Keratinocyte (primary cell): ENCODE measurements around the gene PGLYRP2. TPM values are rescaled to one million over a fixed set of nuclear protein-coding genes. Genes with fewer than 3 reads are reported as not detected.

Experiments used
- DNase-seq: peaks from one replicate; pipeline ENCODE4 v3.0.0-alpha.2; 2011; ENCODE audit warnings: low read depth, missing footprints, low spot score
- FAIRE-seq: peaks from 2 replicates; lab custom pipeline; 2011; peaks lifted over from hg19 to GRCh38; lab: Jason Lieb, UNC
- H2AFZ ChIP-seq: 2 replicates; pipeline ENCODE4 v1.6.0; 2012; ENCODE audit warnings: low read length, control low read depth, inconsistent platforms; ENCODE audit not compliant: control insufficient read depth
- H3K27ac ChIP-seq: 2 replicates; pipeline ENCODE4 v1.5.1; 2011; ENCODE audit warnings: low read length; ENCODE audit not compliant: control insufficient read depth, insufficient read depth
- H3K27me3 ChIP-seq: 3 replicates; pipeline ENCODE4 v1.6.0; 2011; ENCODE audit warnings: low read length; ENCODE audit not compliant: control insufficient read depth, insufficient read depth; ENCODE audit errors: extremely low read depth
- H3K36me3 ChIP-seq, 2 experiments: 2 replicates in 1 of 2; 3 replicates in 1 of 2; pipeline ENCODE4 v1.5.1; 2011; ENCODE audit warnings: low read length in 2 of 2, mild to moderate bottlenecking in 1 of 2; ENCODE audit not compliant: control insufficient read depth in 2 of 2, insufficient read depth in 2 of 2; ENCODE audit errors: extremely low read depth in 1 of 2
- H3K4me1 ChIP-seq: 3 replicates; pipeline ENCODE4 v1.5.1; 2011; ENCODE audit warnings: low read length; ENCODE audit not compliant: control insufficient read depth, insufficient read depth; ENCODE audit errors: extremely low read depth
- H3K4me2 ChIP-seq: 3 replicates; pipeline ENCODE4 v1.6.0; 2011; ENCODE audit warnings: low read depth, low read length; ENCODE audit not compliant: control insufficient read depth, insufficient read depth; ENCODE audit errors: extremely low read depth
- H3K4me3 ChIP-seq, 3 experiments: fragments of 200-600 bp in 1 of 3; sonication (generic) in 1 of 3; 2 replicates in 2 of 3; 3 replicates in 1 of 3; pipeline ENCODE4 v1.5.1; 2011 to 2016; ENCODE audit warnings: low read length in 3 of 3, mild to moderate bottlenecking in 3 of 3, control low read depth in 2 of 3, inconsistent platforms in 1 of 3, low read depth in 1 of 3, mixed read lengths in 1 of 3, mixed run types in 1 of 3, moderate library complexity in 1 of 3; ENCODE audit not compliant: control insufficient read depth in 2 of 3, insufficient read depth in 2 of 3; ENCODE audit errors: extremely low read depth in 1 of 3
- H3K79me2 ChIP-seq: 2 replicates; pipeline ENCODE4 v1.6.0; 2012; ENCODE audit warnings: low read length; ENCODE audit not compliant: control insufficient read depth, insufficient read depth
- H3K9ac ChIP-seq: 3 replicates; pipeline ENCODE4 v1.6.0; 2011; ENCODE audit warnings: low read length; ENCODE audit not compliant: control insufficient read depth, insufficient read depth; ENCODE audit errors: extremely low read depth
- H3K9me1 ChIP-seq: 3 replicates; pipeline ENCODE4 v1.6.0; 2011; ENCODE audit warnings: low read length; ENCODE audit not compliant: control insufficient read depth, insufficient read depth; ENCODE audit errors: extremely low read depth
- H3K9me3 ChIP-seq: 2 replicates; pipeline ENCODE4 v1.5.1; 2012; ENCODE audit warnings: low read depth, low read length; ENCODE audit not compliant: control insufficient read depth
- H4K20me1 ChIP-seq: 3 replicates; pipeline ENCODE4 v1.6.0; 2011; ENCODE audit warnings: low read length; ENCODE audit not compliant: control insufficient read depth, insufficient read depth; ENCODE audit errors: extremely low read depth
- EZH2 ChIP-seq: IDR thresholded peaks from one replicate; pipeline ENCODE4 v1.6.1; 2012; ENCODE audit warnings: inconsistent platforms, mild to moderate bottlenecking, low read length, moderate library complexity
- dilution Hi-C: fragments of 300-500 bp; cut with MboI; formaldehyde crosslinking; loops from one replicate; pipeline ENCODE4 v1.7.0; 2020; ENCODE audit warnings: low sequenced_read_pairs; ENCODE audit not compliant: extremely low pct_ligation_motif_present
- polyA plus RNA-seq, 5 experiments: library from polyadenylated mRNA; depleted of rRNA in 3 of 5; stranded (reverse) in 3 of 5; stranded (forward) in 1 of 5; unstranded in 1 of 5; fragments of >200 nt; gene quantifications; 1 replicate in 1 of 5; 2 replicates in 3 of 5; 3 replicates in 1 of 5; pipeline versions ENCODE4 v1.2.1 to v1.2.3, GENCODE V29; 2011 to 2012; ENCODE audit warnings: missing spikeins in 2 of 5, low read depth in 1 of 5, low replicate concordance in 1 of 5
- TF ChIP-seq, protein P1 (sequence below), 3 experiments: IDR thresholded peaks in 1 of 3; conservative IDR thresholded peaks in 1 of 3; optimal IDR thresholded peaks in 1 of 3; 2 replicates in 2 of 3; 3 replicates in 1 of 3; pipeline versions ENCODE3 to v1.5.1; 2011; ENCODE audit warnings: low read length in 3 of 3, mild to moderate bottlenecking in 3 of 3, moderate library complexity in 2 of 3, control low read depth in 1 of 3, inconsistent platforms in 1 of 3; ENCODE audit not compliant: insufficient read depth in 2 of 3; ENCODE audit errors: extremely low read depth in 1 of 3

PGLYRP2 gene
- polyA plus RNA-seq, 1 donor (not counting 4 experiments of a cell fraction or from before 2014, with no cell fraction given): not detected

DNA sequence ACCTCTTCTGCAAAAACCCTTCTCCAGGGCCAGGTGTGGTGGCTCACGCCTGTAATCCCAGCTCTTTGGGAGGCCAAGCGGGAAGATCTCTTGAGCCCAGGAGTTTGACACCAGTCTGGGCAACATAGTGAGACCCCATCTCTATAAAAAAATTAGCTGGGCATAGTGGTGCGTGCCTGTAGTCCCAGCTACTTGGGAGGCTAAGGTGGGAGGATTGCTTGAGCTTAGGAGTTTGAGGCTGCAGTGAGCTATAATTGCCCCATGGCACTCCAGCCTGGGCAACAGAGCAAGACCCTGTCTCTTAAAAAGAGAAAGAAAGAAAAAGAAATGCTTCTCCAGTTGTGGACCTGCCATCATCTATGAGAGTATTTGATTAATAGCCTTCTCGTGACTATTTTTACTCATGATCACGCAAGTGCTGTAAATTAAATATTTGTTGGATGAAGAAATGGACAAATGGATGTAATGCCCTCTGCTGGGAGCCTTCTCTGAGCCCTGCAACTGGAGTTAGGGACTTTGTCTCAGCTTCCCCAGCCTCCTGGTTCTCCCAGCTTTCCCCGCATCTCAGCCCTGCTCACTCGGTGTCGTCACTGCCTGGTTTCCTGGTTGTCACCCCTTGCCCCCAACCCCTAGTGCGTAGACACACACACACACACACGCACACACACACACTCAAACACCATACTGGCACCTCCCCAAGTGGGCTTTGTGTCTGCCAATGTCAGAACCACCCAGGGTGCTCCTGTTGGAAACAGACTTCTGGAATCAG lies 41.8 kb downstream of the PGLYRP2 start:
- Histone ChIP-seq H3K9me1 (no peaks in the 10 kb centered on the region), H3K4me1 (no peaks in the 10 kb centered on the region), H3K4me2 (no peak overlapping the region), H3K79me2 (no peaks in the 10 kb centered on the region), H3K27me3 (peaks cover 5% of the 10 kb centered on the region), H3K9me3 (no peaks in the 10 kb centered on the region), H3K36me3 (no peaks in the 10 kb centered on the region), H3K4me3 (no peak overlapping the region), H3K9ac (no peak overlapping the region), H4K20me1 (no peaks in the 10 kb centered on the region), H3K27ac (no peak overlapping the region), H2AFZ (no peak overlapping the region)
- no peak for TF ChIP-seq EZH2
- TF ChIP-seq, protein P1, sequence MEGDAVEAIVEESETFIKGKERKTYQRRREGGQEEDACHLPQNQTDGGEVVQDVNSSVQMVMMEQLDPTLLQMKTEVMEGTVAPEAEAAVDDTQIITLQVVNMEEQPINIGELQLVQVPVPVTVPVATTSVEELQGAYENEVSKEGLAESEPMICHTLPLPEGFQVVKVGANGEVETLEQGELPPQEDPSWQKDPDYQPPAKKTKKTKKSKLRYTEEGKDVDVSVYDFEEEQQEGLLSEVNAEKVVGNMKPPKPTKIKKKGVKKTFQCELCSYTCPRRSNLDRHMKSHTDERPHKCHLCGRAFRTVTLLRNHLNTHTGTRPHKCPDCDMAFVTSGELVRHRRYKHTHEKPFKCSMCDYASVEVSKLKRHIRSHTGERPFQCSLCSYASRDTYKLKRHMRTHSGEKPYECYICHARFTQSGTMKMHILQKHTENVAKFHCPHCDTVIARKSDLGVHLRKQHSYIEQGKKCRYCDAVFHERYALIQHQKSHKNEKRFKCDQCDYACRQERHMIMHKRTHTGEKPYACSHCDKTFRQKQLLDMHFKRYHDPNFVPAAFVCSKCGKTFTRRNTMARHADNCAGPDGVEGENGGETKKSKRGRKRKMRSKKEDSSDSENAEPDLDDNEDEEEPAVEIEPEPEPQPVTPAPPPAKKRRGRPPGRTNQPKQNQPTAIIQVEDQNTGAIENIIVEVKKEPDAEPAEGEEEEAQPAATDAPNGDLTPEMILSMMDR (optimal IDR thresholded peaks at IDR 0.05 in 1 of 3, IDR thresholded peaks at IDR 0.05 in 1 of 3, conservative IDR thresholded peaks at IDR 0.05 in 1 of 3; ENCODE audit: extremely low read depth in 1 of 3, insufficient read depth in 2 of 3, low read length in 3 of 3): peak in 2 of 3 experiments; percentile 4 to 13
- no peak for DNase-seq
- FAIRE-seq: no peak
- dilution Hi-C loops: no loop called here

DNA sequence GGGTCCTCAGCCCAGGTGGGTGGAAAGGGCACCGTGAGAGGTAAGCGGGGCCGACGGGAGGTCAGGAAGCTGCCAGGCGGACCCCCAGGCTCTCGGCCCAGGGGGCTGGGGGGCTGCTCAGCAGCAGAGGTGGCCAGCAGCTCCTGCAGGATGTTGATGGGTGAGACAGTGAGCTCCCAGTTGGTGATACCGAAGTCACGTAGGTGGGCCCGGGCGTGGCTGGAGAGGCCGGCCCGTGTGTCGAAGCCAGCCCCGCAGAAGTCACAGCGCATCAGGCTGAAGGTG lies 42.5 kb downstream of the PGLYRP2 start:
- H3K36me3 ChIP-seq: no peaks in the 10 kb centered on the region
- H3K27me3 ChIP-seq: peaks cover 5% of the 10 kb centered on the region
- peaks cover 5% of the 10 kb centered on the region for H3K79me2 ChIP-seq
- no peaks in the 10 kb centered on the region for H3K4me1 ChIP-seq
- H3K4me3 ChIP-seq: no peak overlapping the region
- H3K9ac ChIP-seq: no peak overlapping the region
- no peak overlapping the region for H2AFZ ChIP-seq
- FAIRE-seq: no peak
- H4K20me1 ChIP-seq: no peaks in the 10 kb centered on the region
- no peak for DNase-seq
- H3K9me3 ChIP-seq: no peaks in the 10 kb centered on the region
- TF ChIP-seq EZH2: no peak
- TF ChIP-seq, protein P1 (optimal IDR thresholded peaks at IDR 0.05 in 1 of 3, IDR thresholded peaks at IDR 0.05 in 1 of 3, conservative IDR thresholded peaks at IDR 0.05 in 1 of 3; ENCODE audit: extremely low read depth in 1 of 3, insufficient read depth in 2 of 3, low read length in 3 of 3): no peak
- H3K27ac ChIP-seq: no peak overlapping the region
- dilution Hi-C loops: no loop called here
- no peak overlapping the region for H3K4me2 ChIP-seq
- no peaks in the 10 kb centered on the region for H3K9me1 ChIP-seq
